HEK293 (cell line): ENCODE results near the gene GLRX.

ENCODE experiments used
- ZEB2 ChIP-seq: fragments of 450-650 bp; formaldehyde crosslinking; IDR thresholded peaks from 2 replicates; pipeline ENCODE4 v1.5.1; 2016; ENCODE audit warnings: missing biosample characterization, missing genetic modification characterization
- ZNF239 ChIP-seq: fragments of 450-650 bp; formaldehyde crosslinking; IDR thresholded peaks from 2 replicates; pipeline ENCODE4 v1.5.1; 2016; ENCODE audit warnings: missing biosample characterization, missing genetic modification characterization
- ZNF501 ChIP-seq: fragments of 450-650 bp; formaldehyde crosslinking; IDR thresholded peaks from 2 replicates; pipeline ENCODE4 v1.5.1; 2016; ENCODE audit warnings: missing biosample characterization, missing genetic modification characterization
- TF ChIP-seq, protein P1 (sequence below): fragments of 450-650 bp; formaldehyde crosslinking; IDR thresholded peaks from 2 replicates; pipeline ENCODE4 v1.5.1; 2016; ENCODE audit warnings: missing biosample characterization, missing genetic modification characterization
- TF ChIP-seq, protein P2 (sequence below): fragments of 450-650 bp; formaldehyde crosslinking; IDR thresholded peaks from 2 replicates; pipeline ENCODE4 v1.5.1; 2016; ENCODE audit warnings: missing biosample characterization, missing genetic modification characterization, low read depth
- TF ChIP-seq, protein P3 (sequence below): fragments of 450-650 bp; formaldehyde crosslinking; IDR thresholded peaks from 2 replicates; pipeline ENCODE4 v1.5.1; 2016; ENCODE audit warnings: missing biosample characterization, missing genetic modification characterization

DNA sequence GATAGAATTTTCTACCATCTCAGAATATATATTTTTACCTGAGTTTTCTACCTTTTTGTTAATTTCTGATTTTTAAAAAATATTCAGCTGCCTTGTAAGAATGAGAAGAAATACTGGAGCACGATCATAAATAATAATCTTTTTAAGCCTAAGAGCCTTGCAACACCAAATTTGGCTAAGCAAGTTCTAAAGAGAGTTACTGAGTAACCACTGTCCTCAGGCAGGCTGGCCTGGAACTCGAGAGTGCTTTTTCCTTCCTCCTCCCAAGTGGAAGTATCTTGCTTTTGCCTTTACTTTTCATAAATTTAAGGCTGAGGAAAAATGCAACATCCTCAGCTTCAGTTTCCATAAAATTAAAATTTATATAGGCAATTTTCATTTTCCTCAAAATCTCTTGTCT is 21.0 kb downstream of the GLRX start:
- no peak for TF ChIP-seq ZNF501 (tag by site-specific recombination)
- TF ChIP-seq, protein P1, sequence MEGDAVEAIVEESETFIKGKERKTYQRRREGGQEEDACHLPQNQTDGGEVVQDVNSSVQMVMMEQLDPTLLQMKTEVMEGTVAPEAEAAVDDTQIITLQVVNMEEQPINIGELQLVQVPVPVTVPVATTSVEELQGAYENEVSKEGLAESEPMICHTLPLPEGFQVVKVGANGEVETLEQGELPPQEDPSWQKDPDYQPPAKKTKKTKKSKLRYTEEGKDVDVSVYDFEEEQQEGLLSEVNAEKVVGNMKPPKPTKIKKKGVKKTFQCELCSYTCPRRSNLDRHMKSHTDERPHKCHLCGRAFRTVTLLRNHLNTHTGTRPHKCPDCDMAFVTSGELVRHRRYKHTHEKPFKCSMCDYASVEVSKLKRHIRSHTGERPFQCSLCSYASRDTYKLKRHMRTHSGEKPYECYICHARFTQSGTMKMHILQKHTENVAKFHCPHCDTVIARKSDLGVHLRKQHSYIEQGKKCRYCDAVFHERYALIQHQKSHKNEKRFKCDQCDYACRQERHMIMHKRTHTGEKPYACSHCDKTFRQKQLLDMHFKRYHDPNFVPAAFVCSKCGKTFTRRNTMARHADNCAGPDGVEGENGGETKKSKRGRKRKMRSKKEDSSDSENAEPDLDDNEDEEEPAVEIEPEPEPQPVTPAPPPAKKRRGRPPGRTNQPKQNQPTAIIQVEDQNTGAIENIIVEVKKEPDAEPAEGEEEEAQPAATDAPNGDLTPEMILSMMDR (tag by site-specific recombination): no peak
- TF ChIP-seq ZEB2 (tag by site-specific recombination): no peak
- TF ChIP-seq, protein P2, sequence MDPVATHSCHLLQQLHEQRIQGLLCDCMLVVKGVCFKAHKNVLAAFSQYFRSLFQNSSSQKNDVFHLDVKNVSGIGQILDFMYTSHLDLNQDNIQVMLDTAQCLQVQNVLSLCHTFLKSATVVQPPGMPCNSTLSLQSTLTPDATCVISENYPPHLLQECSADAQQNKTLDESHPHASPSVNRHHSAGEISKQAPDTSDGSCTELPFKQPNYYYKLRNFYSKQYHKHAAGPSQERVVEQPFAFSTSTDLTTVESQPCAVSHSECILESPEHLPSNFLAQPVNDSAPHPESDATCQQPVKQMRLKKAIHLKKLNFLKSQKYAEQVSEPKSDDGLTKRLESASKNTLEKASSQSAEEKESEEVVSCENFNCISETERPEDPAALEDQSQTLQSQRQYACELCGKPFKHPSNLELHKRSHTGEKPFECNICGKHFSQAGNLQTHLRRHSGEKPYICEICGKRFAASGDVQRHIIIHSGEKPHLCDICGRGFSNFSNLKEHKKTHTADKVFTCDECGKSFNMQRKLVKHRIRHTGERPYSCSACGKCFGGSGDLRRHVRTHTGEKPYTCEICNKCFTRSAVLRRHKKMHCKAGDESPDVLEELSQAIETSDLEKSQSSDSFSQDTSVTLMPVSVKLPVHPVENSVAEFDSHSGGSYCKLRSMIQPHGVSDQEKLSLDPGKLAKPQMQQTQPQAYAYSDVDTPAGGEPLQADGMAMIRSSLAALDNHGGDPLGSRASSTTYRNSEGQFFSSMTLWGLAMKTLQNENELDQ (tag by site-specific recombination): no peak
- TF ChIP-seq, protein P3, sequence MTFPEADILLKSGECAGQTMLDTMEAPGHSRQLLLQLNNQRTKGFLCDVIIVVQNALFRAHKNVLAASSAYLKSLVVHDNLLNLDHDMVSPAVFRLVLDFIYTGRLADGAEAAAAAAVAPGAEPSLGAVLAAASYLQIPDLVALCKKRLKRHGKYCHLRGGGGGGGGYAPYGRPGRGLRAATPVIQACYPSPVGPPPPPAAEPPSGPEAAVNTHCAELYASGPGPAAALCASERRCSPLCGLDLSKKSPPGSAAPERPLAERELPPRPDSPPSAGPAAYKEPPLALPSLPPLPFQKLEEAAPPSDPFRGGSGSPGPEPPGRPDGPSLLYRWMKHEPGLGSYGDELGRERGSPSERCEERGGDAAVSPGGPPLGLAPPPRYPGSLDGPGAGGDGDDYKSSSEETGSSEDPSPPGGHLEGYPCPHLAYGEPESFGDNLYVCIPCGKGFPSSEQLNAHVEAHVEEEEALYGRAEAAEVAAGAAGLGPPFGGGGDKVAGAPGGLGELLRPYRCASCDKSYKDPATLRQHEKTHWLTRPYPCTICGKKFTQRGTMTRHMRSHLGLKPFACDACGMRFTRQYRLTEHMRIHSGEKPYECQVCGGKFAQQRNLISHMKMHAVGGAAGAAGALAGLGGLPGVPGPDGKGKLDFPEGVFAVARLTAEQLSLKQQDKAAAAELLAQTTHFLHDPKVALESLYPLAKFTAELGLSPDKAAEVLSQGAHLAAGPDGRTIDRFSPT (tag by site-specific recombination): no peak
- TF ChIP-seq ZNF239: no peak
